Body of pancreas (tissue), 4 donors: ENCODE measurements around the gene MRPS11.

Experiments
- POLR2A ChIP-seq, 3 donors: fragments of 450-650 bp; IDR thresholded peaks; one replicate each; pipeline ENCODE4 v1.6.1; 2016; ENCODE audit warnings: antibody characterized with exemption in 3 of 3, mild to moderate bottlenecking in 2 of 3
- TF ChIP-seq, protein P1 (sequence below), 7 experiments: fragments of 450-650 bp in 4 of 7; fragments of 200-600 bp in 3 of 7; sonication (generic) in 3 of 7; IDR thresholded peaks; one replicate each; pipeline ENCODE4 v1.5.1; 2016 to 2019; ENCODE audit warnings: antibody characterized with exemption in 7 of 7

DNA sequence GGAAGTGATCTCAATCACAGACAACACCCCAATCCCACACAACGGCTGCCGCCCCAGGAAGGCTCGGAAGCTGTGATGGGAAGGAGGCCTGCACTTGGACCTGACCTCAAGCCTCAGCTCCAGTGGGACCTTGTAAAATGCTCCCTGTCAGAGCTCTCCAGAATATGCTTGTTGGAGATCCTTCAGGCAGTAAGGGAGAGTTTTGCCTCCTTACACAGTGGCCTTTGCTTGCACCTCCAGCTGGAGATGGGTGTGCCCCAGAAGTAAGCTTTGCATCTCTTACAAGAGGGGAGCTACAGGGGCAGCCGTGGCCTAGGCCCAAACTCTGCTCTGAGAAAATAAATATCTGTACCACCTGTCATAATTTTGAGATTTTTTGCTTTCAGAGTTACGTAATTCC is 10.4 kb downstream of the MRPS11 start:
- TF ChIP-seq, protein P1, sequence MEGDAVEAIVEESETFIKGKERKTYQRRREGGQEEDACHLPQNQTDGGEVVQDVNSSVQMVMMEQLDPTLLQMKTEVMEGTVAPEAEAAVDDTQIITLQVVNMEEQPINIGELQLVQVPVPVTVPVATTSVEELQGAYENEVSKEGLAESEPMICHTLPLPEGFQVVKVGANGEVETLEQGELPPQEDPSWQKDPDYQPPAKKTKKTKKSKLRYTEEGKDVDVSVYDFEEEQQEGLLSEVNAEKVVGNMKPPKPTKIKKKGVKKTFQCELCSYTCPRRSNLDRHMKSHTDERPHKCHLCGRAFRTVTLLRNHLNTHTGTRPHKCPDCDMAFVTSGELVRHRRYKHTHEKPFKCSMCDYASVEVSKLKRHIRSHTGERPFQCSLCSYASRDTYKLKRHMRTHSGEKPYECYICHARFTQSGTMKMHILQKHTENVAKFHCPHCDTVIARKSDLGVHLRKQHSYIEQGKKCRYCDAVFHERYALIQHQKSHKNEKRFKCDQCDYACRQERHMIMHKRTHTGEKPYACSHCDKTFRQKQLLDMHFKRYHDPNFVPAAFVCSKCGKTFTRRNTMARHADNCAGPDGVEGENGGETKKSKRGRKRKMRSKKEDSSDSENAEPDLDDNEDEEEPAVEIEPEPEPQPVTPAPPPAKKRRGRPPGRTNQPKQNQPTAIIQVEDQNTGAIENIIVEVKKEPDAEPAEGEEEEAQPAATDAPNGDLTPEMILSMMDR (IDR thresholded peaks at IDR 0.05) = no peak
- TF ChIP-seq POLR2A (IDR thresholded peaks at IDR 0.05) = no peak
